Measurements from ENCODE around the gene SKP2.
"Not testable (repeated sequence)": the region's sequence is repeated elsewhere in the genome, so short reads cannot be mapped to it uniquely, and the experiment has no call there.

Gene SKP2

DNA sequence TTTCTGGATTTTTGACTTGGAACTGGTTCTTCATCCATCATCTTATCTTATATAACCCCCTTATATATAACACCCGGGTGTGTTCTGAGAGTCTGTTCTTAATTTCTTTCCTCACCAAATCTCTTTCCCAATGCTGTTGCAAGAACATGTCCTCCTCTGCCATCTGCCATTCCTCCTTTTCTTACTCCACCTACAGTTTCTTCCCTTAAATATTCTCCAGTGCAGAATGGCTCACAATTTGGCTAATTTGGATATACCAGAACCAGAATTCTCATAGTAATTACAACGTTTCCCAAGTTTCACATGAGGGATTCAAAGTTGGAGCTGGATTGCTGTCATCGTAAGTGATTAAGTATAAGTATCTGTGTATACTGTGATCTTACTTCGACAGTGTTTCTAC is 28.0 kb downstream of the SKP2 start:
- H3K27me3 ChIP-seq (ENCODE audit: insufficient read depth, low read length): no peaks in the 10 kb centered on the region
- no peaks in the 10 kb centered on the region for H3K9me2 ChIP-seq (ENCODE audit: low read depth, low read length)
- no peak overlapping the region for H2AFZ ChIP-seq (ENCODE audit: low read length)
- H3K36me3 ChIP-seq (ENCODE audit: insufficient read depth, low read length): peaks cover 86% of the 10 kb centered on the region
- no peaks in the 10 kb centered on the region for H4K20me1 ChIP-seq (ENCODE audit: insufficient read depth, low read length)
- H3K27ac ChIP-seq (ENCODE audit: low read depth, low read length, poor library complexity, severe bottlenecking): no peak overlapping the region
- H3K4me1 ChIP-seq (ENCODE audit: insufficient read depth, low read length, severe bottlenecking): no peaks in the 10 kb centered on the region
- TF ChIP-seq EZH2 (IDR thresholded peaks at IDR 0.05; ENCODE audit: borderline replicate concordance, low read length): no peak
- TF ChIP-seq, protein P1, sequence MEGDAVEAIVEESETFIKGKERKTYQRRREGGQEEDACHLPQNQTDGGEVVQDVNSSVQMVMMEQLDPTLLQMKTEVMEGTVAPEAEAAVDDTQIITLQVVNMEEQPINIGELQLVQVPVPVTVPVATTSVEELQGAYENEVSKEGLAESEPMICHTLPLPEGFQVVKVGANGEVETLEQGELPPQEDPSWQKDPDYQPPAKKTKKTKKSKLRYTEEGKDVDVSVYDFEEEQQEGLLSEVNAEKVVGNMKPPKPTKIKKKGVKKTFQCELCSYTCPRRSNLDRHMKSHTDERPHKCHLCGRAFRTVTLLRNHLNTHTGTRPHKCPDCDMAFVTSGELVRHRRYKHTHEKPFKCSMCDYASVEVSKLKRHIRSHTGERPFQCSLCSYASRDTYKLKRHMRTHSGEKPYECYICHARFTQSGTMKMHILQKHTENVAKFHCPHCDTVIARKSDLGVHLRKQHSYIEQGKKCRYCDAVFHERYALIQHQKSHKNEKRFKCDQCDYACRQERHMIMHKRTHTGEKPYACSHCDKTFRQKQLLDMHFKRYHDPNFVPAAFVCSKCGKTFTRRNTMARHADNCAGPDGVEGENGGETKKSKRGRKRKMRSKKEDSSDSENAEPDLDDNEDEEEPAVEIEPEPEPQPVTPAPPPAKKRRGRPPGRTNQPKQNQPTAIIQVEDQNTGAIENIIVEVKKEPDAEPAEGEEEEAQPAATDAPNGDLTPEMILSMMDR (IDR thresholded peaks at IDR 0.05; ENCODE audit: low read length): no peak
- H3K9ac ChIP-seq (ENCODE audit: low read length): no peak overlapping the region
- H3F3A ChIP-seq (ENCODE audit: insufficient read depth, low read length): no peaks in the 10 kb centered on the region
- H3K4me3 ChIP-seq (ENCODE audit: low read depth, low read length, poor library complexity, severe bottlenecking): no peak overlapping the region
- no peaks in the 10 kb centered on the region for H3K79me2 ChIP-seq (ENCODE audit: insufficient read depth, low read length)
- H3K4me2 ChIP-seq (ENCODE audit: low read length): no peak overlapping the region
- no peaks in the 10 kb centered on the region for H3K9me3 ChIP-seq (ENCODE audit: low read length)

DNA sequence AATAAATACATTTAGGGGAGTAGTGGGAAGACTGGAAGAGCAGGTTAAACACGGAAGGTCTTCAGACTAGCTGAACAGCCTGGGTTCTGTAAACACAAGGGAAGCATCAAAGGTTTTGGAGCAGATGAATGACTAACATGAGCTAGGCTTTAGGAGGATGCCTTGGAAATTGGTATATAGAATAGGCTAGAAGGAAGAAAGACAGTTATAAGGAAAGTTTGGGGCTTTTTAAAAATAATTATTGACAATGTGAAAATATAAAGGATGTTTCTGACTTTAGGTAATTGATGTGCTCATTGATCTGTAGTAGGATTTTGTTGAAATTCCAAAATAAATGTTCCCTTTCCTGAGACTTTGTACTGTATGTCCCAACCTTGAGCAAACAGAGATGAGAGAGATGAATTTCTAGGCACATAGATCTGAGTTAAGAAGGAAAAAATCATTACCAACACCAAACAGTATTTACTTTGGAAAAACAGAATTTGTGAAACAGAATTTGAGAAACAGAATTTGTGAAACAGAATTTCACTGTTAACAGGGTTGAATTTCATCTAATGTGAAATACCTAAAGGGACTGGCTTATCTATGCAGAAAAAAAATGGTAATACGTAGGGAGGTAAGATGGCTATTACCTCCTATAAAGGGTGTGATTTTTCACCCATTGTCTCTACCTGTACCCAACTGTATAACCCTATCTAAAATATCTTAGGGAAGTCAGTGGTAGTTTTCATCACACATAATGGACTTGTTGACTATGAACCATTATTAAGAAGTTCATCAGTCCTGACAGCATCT is 28.8 kb downstream of the SKP2 start:
- no peaks in the 10 kb centered on the region for H3K4me1 ChIP-seq (ENCODE audit: insufficient read depth, low read length, severe bottlenecking)
- H3K9ac ChIP-seq (ENCODE audit: low read length): no peak overlapping the region
- no peaks in the 10 kb centered on the region for H3K9me3 ChIP-seq (ENCODE audit: low read length)
- H3K9me2 ChIP-seq (ENCODE audit: low read depth, low read length): no peaks in the 10 kb centered on the region
- no peaks in the 10 kb centered on the region for H3K79me2 ChIP-seq (ENCODE audit: insufficient read depth, low read length)
- peaks cover 78% of the 10 kb centered on the region for H3K36me3 ChIP-seq (ENCODE audit: insufficient read depth, low read length)
- H3K4me3 ChIP-seq (ENCODE audit: low read depth, low read length, poor library complexity, severe bottlenecking): no peak overlapping the region
- H3K27ac ChIP-seq (ENCODE audit: low read depth, low read length, poor library complexity, severe bottlenecking): no peak overlapping the region
- H2AFZ ChIP-seq (ENCODE audit: low read length): no peak overlapping the region
- H4K20me1 ChIP-seq (ENCODE audit: insufficient read depth, low read length): no peaks in the 10 kb centered on the region
- H3K4me2 ChIP-seq (ENCODE audit: low read length): no peak overlapping the region
- H3F3A ChIP-seq (ENCODE audit: insufficient read depth, low read length): no peaks in the 10 kb centered on the region
- no peaks in the 10 kb centered on the region for H3K27me3 ChIP-seq (ENCODE audit: insufficient read depth, low read length)
- TF ChIP-seq, protein P1 (IDR thresholded peaks at IDR 0.05; ENCODE audit: low read length): no peak
- TF ChIP-seq EZH2 (IDR thresholded peaks at IDR 0.05; ENCODE audit: borderline replicate concordance, low read length): no peak

DNA sequence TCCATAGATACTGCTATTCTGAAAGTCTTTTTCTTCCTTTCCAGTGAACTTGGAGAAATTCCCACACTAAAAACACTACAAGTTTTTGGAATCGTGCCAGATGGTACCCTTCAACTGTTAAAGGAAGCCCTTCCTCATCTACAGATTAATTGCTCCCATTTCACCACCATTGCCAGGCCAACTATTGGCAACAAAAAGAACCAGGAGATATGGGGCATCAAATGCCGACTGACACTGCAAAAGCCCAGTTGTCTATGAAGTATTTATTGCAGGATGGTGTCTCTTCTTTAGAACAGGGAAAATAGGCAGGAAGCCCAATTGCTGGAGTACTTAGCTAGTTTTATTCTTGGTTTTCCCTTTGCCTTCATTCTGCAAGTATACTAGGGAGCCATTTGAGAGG is 29.9 kb downstream of the SKP2 start:
- Histone ChIP-seq H3K36me3 (ENCODE audit: insufficient read depth, low read length) (peaks cover 72% of the 10 kb centered on the region), H4K20me1 (ENCODE audit: insufficient read depth, low read length) (no peaks in the 10 kb centered on the region), H3K9ac (ENCODE audit: low read length) (no peak overlapping the region), H3K4me1 (ENCODE audit: insufficient read depth, low read length, severe bottlenecking) (no peaks in the 10 kb centered on the region), H3K9me3 (ENCODE audit: low read length) (no peaks in the 10 kb centered on the region), H3K79me2 (ENCODE audit: insufficient read depth, low read length) (no peaks in the 10 kb centered on the region), H3K27ac (ENCODE audit: low read depth, low read length, poor library complexity, severe bottlenecking) (no peak overlapping the region), H3K9me2 (ENCODE audit: low read depth, low read length) (no peaks in the 10 kb centered on the region), H3K4me2 (ENCODE audit: low read length) (no peak overlapping the region), H3F3A (ENCODE audit: insufficient read depth, low read length) (no peaks in the 10 kb centered on the region), H2AFZ (ENCODE audit: low read length) (no peak overlapping the region), H3K4me3 (ENCODE audit: low read depth, low read length, poor library complexity, severe bottlenecking) (no peak overlapping the region), H3K27me3 (ENCODE audit: insufficient read depth, low read length) (no peaks in the 10 kb centered on the region)
- no peak for TF ChIP-seq EZH2 (IDR thresholded peaks at IDR 0.05; ENCODE audit: borderline replicate concordance, low read length)
- TF ChIP-seq, protein P1 (IDR thresholded peaks at IDR 0.05; ENCODE audit: low read length): no peak

DNA sequence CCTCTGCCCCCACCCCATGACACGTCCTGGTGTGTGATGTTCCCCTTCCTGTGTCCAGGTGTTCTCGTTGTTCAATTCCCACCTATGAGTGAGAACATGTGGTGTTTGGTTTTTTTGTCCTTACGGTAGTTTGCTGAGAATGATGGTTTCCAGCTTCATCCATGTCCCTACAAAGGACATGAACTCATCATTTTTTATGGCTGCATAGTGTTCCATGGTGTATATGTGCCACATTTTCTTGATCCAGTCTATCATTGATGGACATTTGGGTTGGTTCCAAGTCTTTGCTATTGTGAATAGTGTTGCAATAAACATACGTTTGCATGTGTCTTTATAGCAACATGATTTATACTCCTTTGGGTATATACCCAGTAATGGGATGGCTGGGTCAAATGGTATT is 32.5 kb downstream of the SKP2 start:
- H3K9me3 ChIP-seq (ENCODE audit: low read length); H3K4me3 ChIP-seq (ENCODE audit: low read depth, low read length, poor library complexity, severe bottlenecking); H3F3A ChIP-seq (ENCODE audit: insufficient read depth, low read length); H2AFZ ChIP-seq (ENCODE audit: low read length); H3K27ac ChIP-seq (ENCODE audit: low read depth, low read length, poor library complexity, severe bottlenecking); H3K27me3 ChIP-seq (ENCODE audit: insufficient read depth, low read length); H3K79me2 ChIP-seq (ENCODE audit: insufficient read depth, low read length); H3K4me2 ChIP-seq (ENCODE audit: low read length); H3K9me2 ChIP-seq (ENCODE audit: low read depth, low read length); H4K20me1 ChIP-seq (ENCODE audit: insufficient read depth, low read length); H3K4me1 ChIP-seq (ENCODE audit: insufficient read depth, low read length, severe bottlenecking); H3K9ac ChIP-seq (ENCODE audit: low read length): not testable (repeated sequence)
- peaks cover 48% of the 10 kb centered on the region for H3K36me3 ChIP-seq (ENCODE audit: insufficient read depth, low read length)

Data from OCI-LY1 (cell line).